ENCODE data around the gene BIRC6.
A peak's percentile ranks its signal among the peaks of the same experiment; 100 is the strongest.
"Not testable (repeated sequence)": the region's sequence is repeated elsewhere in the genome, so short reads cannot be mapped to it uniquely, and the experiment has no call there.

Gene BIRC6

DNA sequence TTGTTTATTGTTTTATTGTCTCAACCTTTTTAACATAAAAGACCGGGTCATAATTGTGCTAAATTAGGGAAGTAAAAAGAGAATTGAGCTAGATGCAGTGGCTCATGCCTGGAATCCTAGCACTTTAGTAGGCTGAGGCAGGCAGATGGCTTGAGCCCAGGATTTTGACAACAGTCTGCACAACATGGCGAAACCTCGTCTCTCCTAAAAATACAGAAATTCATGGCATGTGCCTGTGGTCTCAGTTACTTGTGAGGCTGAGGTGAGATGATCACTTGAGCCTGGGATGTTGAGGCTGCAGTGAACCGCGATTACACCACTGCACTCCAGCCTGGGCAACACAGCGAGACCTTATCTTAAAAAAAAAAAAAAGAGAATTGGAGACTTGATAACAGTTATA is 166.9 kb downstream of the BIRC6 start:
- H3K4me3 ChIP-seq (ENCODE audit: low read depth, low read length) = no peak overlapping the region
- DNase-seq (ENCODE audit: low read depth, low spot score) = no peak
- CTCF ChIA-PET = no interaction called here
- TF ChIP-seq, protein P1, sequence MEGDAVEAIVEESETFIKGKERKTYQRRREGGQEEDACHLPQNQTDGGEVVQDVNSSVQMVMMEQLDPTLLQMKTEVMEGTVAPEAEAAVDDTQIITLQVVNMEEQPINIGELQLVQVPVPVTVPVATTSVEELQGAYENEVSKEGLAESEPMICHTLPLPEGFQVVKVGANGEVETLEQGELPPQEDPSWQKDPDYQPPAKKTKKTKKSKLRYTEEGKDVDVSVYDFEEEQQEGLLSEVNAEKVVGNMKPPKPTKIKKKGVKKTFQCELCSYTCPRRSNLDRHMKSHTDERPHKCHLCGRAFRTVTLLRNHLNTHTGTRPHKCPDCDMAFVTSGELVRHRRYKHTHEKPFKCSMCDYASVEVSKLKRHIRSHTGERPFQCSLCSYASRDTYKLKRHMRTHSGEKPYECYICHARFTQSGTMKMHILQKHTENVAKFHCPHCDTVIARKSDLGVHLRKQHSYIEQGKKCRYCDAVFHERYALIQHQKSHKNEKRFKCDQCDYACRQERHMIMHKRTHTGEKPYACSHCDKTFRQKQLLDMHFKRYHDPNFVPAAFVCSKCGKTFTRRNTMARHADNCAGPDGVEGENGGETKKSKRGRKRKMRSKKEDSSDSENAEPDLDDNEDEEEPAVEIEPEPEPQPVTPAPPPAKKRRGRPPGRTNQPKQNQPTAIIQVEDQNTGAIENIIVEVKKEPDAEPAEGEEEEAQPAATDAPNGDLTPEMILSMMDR (IDR thresholded peaks at IDR 0.05; ENCODE audit: insufficient read depth, low read length, missing control alignments) = no peak
- POLR2A ChIA-PET = no interaction called here

DNA sequence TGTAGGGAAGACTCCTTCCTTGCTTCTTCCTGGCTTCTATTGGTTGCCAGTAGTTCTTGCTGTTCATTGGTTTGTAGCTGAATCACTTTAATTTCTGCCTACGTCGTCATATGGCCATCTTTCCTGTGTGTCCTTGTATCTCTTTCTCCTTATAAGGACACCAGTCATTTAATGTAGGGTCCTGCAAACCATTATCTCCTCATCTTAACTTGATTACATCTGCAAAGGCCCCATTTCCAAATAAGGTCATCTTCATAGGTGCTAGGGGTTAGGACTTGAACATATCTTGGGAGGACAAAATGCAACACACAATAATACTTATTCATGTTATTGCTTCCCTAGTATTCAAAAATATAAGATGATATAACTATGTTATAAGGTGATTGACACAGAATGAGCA is 175.5 kb downstream of the BIRC6 start:
- ChIA-PET POLR2A (no interaction called here), CTCF (no interaction called here)
- H3K4me3 ChIP-seq (ENCODE audit: low read depth, low read length) = no peak overlapping the region
- no peak for DNase-seq (ENCODE audit: low read depth, low spot score)
- TF ChIP-seq, protein P1 (IDR thresholded peaks at IDR 0.05; ENCODE audit: insufficient read depth, low read length, missing control alignments) = no peak

DNA sequence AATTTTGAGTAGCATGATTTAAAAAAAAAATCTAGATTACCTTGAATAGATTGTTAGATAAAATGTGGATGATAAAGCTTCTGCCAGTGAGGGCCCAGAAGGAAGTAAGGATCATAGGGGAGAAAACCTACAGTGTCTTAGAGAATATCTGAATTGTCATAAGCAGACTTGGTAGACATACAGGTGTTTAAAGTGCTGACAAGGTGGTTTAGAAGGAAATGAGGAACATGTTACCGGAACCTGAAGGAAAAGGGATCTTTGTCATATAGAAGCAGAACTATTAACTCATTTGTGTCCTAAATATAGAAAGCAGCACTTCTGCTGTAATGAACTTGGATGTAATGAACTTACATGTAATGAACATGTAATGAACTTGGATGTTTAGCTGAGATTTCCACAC is 176.1 kb downstream of the BIRC6 start:
- ChIA-PET CTCF (no interaction called here), POLR2A (no interaction called here)
- H3K4me3 ChIP-seq (ENCODE audit: low read depth, low read length) = no peak overlapping the region
- TF ChIP-seq, protein P1 (IDR thresholded peaks at IDR 0.05; ENCODE audit: insufficient read depth, low read length, missing control alignments) = no peak
- no peak for DNase-seq (ENCODE audit: low read depth, low spot score)

DNA sequence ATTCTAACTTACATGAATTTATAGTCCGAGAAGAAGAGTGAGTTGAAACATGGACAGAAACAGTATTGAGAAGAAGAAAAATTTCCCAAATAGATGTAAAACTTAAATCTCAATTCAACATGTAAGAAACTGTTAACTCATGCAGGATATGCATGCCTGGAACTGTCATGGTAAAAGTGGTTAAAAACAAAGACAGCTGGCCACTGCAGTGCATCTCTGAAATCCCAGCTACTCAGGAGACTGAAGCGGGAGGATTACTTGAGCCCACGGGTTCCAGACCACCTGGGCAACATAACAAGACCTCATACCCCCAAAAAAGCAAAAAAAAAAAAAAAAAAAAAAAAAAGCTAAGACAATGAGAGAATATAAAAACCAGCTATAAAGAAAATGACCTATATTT is 178.0 kb downstream of the BIRC6 start:
- no peak for DNase-seq (ENCODE audit: low read depth, low spot score)
- ChIA-PET CTCF (interaction anchor here (1.2 kb wide), 1 partner anchor 13 kb away, joined by 3 read pairs; no protein-coding TSS in a partner anchor), POLR2A (interaction anchor here (0.7 kb wide), 1 partner anchor 794 kb away, joined by 3 read pairs; no protein-coding TSS in a partner anchor)
- TF ChIP-seq, protein P1 (IDR thresholded peaks at IDR 0.05; ENCODE audit: insufficient read depth, low read length, missing control alignments) = no peak
- no peak overlapping the region for H3K4me3 ChIP-seq (ENCODE audit: low read depth, low read length)

- no peak for DNase-seq (ENCODE audit: low read depth, low spot score)
- ChIA-PET POLR2A (no interaction called here), CTCF (interaction anchor here (1.1 to 1.3 kb wide), 2 partner anchors 11 to 13 kb away, joined by 3 to 7 read pairs; no protein-coding TSS in a partner anchor)
- H3K4me3 ChIP-seq (ENCODE audit: low read depth, low read length) = no peak overlapping the region
- TF ChIP-seq, protein P1 (IDR thresholded peaks at IDR 0.05; ENCODE audit: insufficient read depth, low read length, missing control alignments) = no peak
These were observed 181.9 kb downstream of the BIRC6 start for GRCh38 chr2:32538735-32539134.

GRCh38 chr2:32552483-32552882 is 195.7 kb downstream of the BIRC6 start:
- DNase-seq (ENCODE audit: low read depth, low spot score); H3K4me3 ChIP-seq (ENCODE audit: low read depth, low read length); POLR2A ChIA-PET: not testable (repeated sequence)
- CTCF ChIA-PET = interaction anchor here (0.8 to 2.1 kb wide), 5 partner anchors 9 to 482 kb away, joined by 3 to 6 read pairs (median 4); no protein-coding TSS in a partner anchor

- DNase-seq (ENCODE audit: low read depth, low spot score) = no peak
- ChIA-PET CTCF (interaction anchor here (1.0 to 2.1 kb wide), 3 partner anchors 7 to 1029 kb away, joined by 3 to 6 read pairs (median 4); no protein-coding TSS in a partner anchor), POLR2A (no interaction called here)
- H3K4me3 ChIP-seq (ENCODE audit: low read depth, low read length) = no peak overlapping the region
- TF ChIP-seq, protein P1 (IDR thresholded peaks at IDR 0.05; ENCODE audit: insufficient read depth, low read length, missing control alignments) = peak; percentile 48
These were observed 197.1 kb downstream of the BIRC6 start for GRCh38 chr2:32553829-32554432.
